Stimulated activated CD4-positive, alpha-beta T cell treated with anti-CD3 and anti-CD28 coated beads, Interleukin-4, amount 100 ng/mL, for 24 hours (primary cell): ENCODE data around the gene MBD3L5.
A peak's percentile ranks its signal among the peaks of the same experiment; 100 is the strongest.
"Not testable (repeated sequence)": the region's sequence is repeated elsewhere in the genome, so short reads cannot be mapped to it uniquely, and the experiment has no call there.

Experiments
- DNase-seq: peaks from one replicate; pipeline ENCODE4 v3.0.0-alpha.2; 2020

MBD3L5 gene

DNA sequence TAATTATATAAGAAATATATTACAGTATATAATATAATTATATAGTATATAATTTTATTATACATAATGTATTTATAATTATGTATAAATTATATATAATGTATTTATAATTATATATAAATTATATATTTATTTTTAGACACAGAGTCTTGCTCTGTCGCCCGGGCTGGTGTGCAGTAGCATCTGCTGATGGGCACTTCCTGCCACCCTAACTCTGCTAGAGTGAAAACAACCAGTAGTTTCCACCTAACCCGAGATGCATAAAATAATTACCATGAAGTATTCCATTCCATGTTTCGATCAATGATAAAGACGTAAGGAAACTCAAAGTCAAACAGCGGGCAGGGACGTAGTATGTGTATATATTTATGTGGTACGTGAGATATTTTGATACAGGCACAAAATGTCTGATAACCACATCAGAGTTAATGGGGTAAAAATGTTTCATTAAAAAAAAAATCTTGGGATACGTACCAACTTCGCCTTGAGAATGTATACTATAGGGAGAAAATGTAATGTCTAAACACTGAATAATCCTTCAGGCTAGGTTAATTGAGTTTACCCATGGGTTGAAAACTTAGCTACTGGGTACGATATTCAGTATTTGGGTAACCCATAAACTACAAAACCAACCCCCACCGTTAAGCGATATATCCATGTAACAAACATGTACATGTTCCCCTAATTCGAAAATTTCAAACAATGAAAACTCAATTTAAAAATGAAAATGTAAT, 24.4 kb downstream of the MBD3L5 start:
- not testable (repeated sequence) for DNase-seq

DNA sequence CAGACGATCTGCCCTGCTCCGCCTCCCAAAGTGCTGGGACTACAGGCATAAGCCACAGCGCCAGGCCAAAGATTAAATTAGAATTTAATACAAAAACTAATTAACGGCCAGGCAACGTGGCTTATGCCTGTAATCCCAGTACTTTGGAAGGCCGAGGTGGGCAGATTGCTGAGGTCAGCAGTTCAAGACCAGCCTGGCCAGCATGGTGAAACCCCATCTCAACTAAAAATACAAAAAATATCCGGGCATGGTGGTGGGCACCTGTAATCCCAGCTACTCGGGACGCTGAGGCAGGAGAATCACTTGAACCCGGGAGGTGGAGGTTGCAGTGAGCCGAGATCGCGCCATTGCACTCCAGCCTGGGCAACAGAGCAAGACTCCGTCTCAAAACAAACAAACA, 25.3 kb downstream of the MBD3L5 start:
- not testable (repeated sequence) for DNase-seq

DNA sequence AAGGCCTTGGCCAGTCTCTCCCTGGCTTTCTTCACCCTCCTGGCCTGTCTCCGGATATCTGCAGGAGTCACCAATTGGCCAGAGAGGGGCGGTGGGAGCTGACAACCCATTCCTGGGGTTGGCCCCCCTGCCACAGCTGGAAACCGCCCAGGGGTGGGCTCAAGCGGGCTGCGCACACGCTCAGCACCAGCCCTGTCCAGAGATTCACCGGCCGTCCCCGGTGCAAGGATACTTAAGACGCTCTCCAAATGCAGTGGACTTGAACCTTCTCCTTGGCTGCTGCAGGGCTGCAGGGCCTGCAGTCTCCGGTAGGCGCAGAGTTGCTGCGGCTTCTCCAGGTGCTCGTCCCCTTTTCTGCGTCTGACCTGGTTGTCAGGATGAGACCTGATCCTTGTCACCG, 26.0 kb downstream of the MBD3L5 start:
- not testable (repeated sequence) for DNase-seq

- not testable (repeated sequence) for DNase-seq
Observed at GRCh38 chr19:7058576-7058975, 28.2 kb downstream of the MBD3L5 start, which contains the start of gene MBD3L3. MBD3L3 (minus strand) TSS chr19:7058676; CDS start chr19:7058605, 71 bp downstream.

DNA sequence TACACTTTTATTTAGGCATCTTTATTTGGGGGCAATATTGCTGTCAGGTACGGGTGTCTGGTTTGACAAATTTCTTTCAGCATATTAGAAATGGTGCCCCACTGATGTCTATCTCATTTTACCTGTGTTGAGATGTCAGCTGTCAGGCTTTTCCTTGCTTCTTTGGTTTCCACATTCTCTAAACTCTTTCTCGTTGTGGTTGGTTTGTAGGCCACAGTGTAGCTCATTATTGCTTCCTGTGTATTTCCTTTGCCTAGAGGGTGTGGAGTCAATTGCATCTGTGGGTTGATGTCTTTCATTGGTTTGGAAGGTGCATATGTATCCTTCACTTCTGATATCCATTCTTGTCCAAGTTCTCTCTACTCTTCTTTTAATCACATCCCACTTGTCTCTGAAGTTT, 29.6 kb downstream of the MBD3L5 start:
- DNase-seq = not testable (repeated sequence)

DNA sequence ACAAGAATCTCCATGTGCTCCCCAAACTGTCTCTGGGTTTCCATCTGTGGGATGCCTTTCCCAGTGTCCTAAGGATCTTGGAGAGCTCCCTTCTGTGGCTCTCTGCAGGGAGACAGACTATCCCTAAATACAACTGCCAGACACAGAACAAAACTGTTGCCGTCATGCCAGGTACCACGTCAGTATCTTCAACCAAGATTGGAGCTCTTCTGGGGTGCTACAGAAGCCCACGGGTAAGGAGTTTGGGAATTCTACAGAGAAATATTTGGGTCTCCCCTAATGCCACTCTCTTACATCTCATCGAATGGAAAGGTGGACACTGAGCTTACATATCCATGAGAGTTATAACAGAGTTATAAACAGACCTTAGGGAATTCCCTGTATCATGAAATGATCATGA, 33.0 kb downstream of the MBD3L5 start:
- no peak for DNase-seq

DNA sequence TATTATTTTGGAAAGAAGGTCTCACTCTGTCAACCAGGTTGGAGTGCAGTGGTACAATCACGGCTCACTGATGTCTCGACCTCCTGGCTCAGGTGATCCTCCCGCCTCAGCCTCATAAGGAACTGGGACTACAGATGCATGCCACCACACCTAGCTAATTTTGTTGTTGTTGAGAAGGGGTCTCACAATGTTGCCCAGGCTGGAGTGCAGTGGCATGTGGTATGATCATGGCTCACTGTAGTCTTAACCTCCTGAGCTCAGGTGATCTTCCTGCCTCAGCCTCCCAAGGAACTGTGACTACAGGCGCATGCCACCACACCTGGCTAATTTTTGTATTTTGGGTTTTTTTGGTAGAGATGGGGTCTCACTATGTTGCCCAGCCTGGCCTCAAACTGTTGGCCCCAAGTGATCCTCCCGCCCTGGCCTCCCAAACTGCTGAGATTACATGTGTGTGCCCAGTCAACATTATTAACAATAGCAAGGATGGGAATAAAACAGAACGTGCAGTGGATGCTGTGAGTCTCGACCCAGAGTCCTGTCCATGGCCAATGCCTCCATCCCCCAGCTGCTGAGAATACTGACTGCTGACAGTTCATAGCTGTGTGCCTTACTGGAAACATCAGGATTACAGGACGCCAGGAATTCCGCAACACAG, 33.5 kb downstream of the MBD3L5 start:
- no peak for DNase-seq

DNA sequence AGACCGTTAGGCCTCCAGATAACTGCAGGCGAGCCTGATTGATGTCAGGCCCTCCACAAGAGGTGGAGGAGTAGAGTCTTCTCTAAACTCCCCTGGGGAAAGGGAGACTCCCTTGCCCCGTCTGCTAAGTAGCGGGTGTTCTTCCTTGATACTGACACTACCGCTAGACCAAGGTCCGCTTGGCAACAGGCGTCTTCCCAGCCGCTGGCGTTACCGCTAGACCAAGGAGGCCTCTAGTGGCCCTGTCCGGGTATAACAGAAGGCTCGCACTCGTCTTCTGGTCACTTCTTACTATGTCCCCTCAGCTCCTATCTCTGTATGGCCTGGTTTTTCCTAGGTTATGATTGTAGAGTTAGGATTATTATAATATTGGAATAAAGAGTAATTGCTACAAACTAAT, 36.7 kb downstream of the MBD3L5 start:
- DNase-seq = not testable (repeated sequence)

DNA sequence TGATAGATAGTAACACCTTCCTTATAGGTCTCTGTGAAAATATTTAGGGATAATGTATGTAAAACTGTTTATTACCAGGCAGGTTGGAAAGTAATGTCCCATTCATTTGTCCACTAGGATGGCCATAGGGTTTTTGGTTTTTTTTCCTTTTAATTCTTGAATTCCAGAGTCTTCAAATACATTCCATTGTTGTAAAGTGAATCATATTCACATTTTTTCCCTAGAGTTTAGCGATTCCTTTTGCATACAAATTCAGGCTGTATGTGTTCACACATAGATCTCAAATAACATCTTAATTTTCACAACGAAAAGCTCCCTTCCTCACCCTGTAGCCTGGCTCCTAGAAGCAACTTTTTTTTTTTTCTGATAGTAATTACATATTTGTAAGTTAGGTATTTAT, 37.3 kb downstream of the MBD3L5 start:
- DNase-seq = no peak

DNA sequence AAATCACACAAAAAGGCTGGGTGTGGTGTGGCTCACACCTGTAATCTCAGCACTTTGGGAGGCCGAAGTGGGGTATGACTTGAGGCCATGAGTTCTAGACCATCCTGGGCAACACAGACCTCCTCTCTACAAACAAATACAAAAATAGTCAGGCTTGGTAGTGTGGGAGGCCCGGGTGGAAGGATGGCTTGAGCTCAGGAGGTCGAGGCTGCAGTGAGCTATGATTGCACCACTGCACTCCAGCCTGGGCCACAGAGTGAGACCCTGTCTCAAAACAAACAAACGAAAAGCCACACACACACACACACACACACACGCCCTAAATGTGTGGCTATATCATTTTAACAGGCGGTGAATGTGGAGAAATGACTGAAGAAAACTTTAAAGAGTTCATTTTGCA, 38.2 kb downstream of the MBD3L5 start:
- no peak for DNase-seq

- peak; percentile 98 for DNase-seq
Observed at GRCh38 chr19:7069042-7069903, 38.9 kb downstream of the MBD3L5 start, which contains the start of gene ZNF557. ZNF557 (plus strand) TSS chr19:7069703; CDS start chr19:7075075, 5,372 bp downstream.

GRCh38 chr19:7069904-7070226, 39.5 kb downstream of the MBD3L5 start:
- no peak for DNase-seq

GRCh38 chr19:7072541-7072940, 42.2 kb downstream of the MBD3L5 start:
- DNase-seq = no peak

DNA sequence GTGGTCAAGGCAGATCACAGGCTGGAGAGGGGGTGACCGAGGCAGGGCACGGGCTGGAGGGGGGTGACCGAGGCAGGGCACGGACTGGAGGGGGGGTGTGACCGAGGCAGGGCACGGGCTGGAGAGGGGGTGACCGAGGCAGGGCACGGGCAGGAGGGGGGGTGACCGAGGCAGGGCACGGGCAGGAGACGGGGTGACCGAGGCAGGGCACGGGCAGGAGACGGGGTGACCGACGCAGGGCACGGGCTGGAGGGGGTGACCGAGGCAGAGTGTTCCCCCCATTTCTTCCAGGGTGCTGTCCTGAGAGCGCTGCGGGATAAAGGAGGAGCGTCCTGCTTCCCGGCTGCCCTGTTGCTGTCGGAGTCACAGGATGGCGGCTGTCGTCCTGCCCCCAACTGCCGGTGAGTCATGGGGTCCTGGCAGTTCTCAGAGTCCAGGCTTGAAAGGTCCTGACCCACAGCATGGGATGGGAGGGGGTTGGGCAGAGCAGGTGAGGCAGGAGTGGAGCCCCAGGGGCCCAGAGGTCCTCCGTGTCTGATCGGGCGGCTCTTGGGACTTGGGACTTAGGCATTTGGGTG, 44.4 kb downstream of the MBD3L5 start:
- no peak for DNase-seq

DNA sequence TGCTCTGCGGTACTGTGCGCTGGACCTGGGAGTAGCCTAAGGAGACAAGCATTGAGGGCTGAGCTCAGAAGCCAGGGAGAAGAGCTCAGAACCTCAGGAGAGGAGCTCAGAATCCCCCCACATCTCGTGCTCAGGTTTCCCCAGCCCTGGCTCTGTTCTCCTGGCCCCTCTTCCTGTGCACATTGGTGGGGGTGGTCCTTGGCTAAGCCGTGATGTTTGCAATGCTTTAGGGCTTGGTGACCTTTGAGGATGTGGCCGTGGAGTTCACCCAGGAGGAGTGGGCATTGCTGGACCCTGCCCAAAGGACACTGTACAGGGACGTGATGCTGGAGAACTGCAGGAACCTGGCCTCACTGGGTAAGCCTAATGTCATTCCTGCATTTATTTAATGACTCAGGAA, 45.8 kb downstream of the MBD3L5 start:
- DNase-seq = no peak

DNA sequence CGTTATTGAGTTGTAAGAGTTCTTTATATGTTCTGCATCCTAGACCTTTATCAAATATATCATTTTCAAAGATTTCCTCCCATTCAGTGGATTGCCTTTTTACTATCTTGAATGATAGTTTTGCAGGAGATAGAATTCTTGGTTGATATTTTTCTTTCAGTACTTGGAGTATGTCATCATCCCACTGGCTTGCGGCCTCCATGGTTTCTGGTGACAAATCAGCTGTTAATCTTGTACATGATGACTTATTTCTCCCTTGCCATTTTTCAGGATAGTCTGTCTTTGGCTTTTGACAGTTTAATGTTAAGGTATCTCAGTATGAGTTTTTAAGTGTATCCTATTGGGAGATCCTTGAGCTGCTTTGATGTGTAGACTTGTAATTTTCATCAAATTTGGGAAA, 47.6 kb downstream of the MBD3L5 start:
- DNase-seq = no peak
